ENCODE results near the gene MT1E. TPM values are rescaled to one million over a fixed set of nuclear protein-coding genes. Genes with fewer than 3 reads are reported as not detected.
"Not testable (repeated sequence)": the region's sequence is repeated elsewhere in the genome, so short reads cannot be mapped to it uniquely, and the experiment has no call there.

The MT1E gene
- polyA plus RNA-seq, 6 donors from 2014 or later: not detected

- Mint-ChIP-seq H3K4me1 (peaks cover 16 to 23% (median 22%) of the 10 kb centered on the region in 3 donors), H3K27me3 (peaks cover 45 to 89% (median 75%) of the 10 kb centered on the region in 3 donors)
Observed at GRCh38 chr16:56621665-56622445, 3.7 kb upstream of the MT1E start.

GRCh38 chr16:56623184-56623583, 2.4 kb upstream of the MT1E start:
- peaks cover 43 to 80% (median 62%) of the 10 kb centered on the region in 3 donors for H3K27me3 Mint-ChIP-seq
- H3K9me3 Mint-ChIP-seq; ATAC-seq (ENCODE audit: low read depth in 2 of 2); DNase-seq; H3K36me3 Mint-ChIP-seq: not testable (repeated sequence)
- H3K4me1 Mint-ChIP-seq: peaks cover 12 to 15% (median 13%) of the 10 kb centered on the region in 3 donors
- peak overlapping the region in 1 of 6 donors; percentile 44 for H3K27ac Mint-ChIP-seq
- peak overlapping the region in 1 of 8 donors; percentile 54 for H3K4me3 Mint-ChIP-seq

More at GRCh38 chr16:56621665-56622445, 3.7 kb upstream of the MT1E start:
- not testable (repeated sequence) for ATAC-seq (ENCODE audit: low read depth in 2 of 2); H3K36me3 Mint-ChIP-seq; H3K9me3 Mint-ChIP-seq; DNase-seq
- peak overlapping the region in 1 of 6 donors; percentile 47 for H3K27ac Mint-ChIP-seq
- peak overlapping the region in 1 of 8 donors; percentile 67 for H3K4me3 Mint-ChIP-seq

- no peaks in the 10 kb centered on the region for H3K36me3 Mint-ChIP-seq
- H3K4me1 Mint-ChIP-seq: peaks cover 13 to 15% (median 14%) of the 10 kb centered on the region in 3 donors
- H3K9me3 Mint-ChIP-seq: no peaks in the 10 kb centered on the region
- no peak for DNase-seq
- no peak overlapping the region for H3K27ac Mint-ChIP-seq
- ATAC-seq (ENCODE audit: low read depth in 2 of 2): no peak
- peaks cover 39 to 77% (median 60%) of the 10 kb centered on the region in 3 donors for H3K27me3 Mint-ChIP-seq
- H3K4me3 Mint-ChIP-seq: peak overlapping the region in 1 of 8 donors; percentile 54
Observed at GRCh38 chr16:56623637-56624036, 1.9 kb upstream of the MT1E start.

GRCh38 chr16:56625943-56626654, 518 bp downstream of the MT1E start:
- peak overlapping the region in 2 of 6 donors; percentile 53 to 54 for H3K27ac Mint-ChIP-seq
- peaks cover 23 to 32% (median 31%) of the 10 kb centered on the region in 3 donors for H3K4me1 Mint-ChIP-seq
- no peak for DNase-seq
- no peak for ATAC-seq (ENCODE audit: low read depth in 2 of 2)
- no peaks in the 10 kb centered on the region for H3K36me3 Mint-ChIP-seq
- peaks cover 39 to 64% (median 44%) of the 10 kb centered on the region in 3 donors for H3K27me3 Mint-ChIP-seq
- H3K9me3 Mint-ChIP-seq: no peaks in the 10 kb centered on the region
- peak overlapping the region; percentile 44 to 81 (median 62) for H3K4me3 Mint-ChIP-seq

GRCh38 chr16:56626685-56627084, 1.1 kb downstream of the MT1E start:
- ATAC-seq (ENCODE audit: low read depth in 2 of 2) (no peak), DNase-seq (no peak)
- H3K27ac Mint-ChIP-seq: peak overlapping the region in 1 of 6 donors; percentile 54
- peaks cover 23 to 35% (median 33%) of the 10 kb centered on the region in 3 donors for H3K4me1 Mint-ChIP-seq
- H3K4me3 Mint-ChIP-seq: no peak overlapping the region
- no peaks in the 10 kb centered on the region for H3K9me3 Mint-ChIP-seq
- H3K36me3 Mint-ChIP-seq: no peaks in the 10 kb centered on the region
- H3K27me3 Mint-ChIP-seq: peaks cover 42 to 64% (median 46%) of the 10 kb centered on the region in 3 donors

GRCh38 chr16:56628486-56629350, 3.1 kb downstream of the MT1E start:
- Mint-ChIP-seq H3K27me3 (peaks cover 40 to 68% (median 53%) of the 10 kb centered on the region in 3 donors), H3K27ac (no peak overlapping the region), H3K9me3 (no peaks in the 10 kb centered on the region), H3K4me3 (no peak overlapping the region), H3K4me1 (peaks cover 31 to 46% (median 46%) of the 10 kb centered on the region in 3 donors), H3K36me3 (no peaks in the 10 kb centered on the region)
- ATAC-seq (ENCODE audit: low read depth in 2 of 2) (no peak), DNase-seq (no peak)

- Mint-ChIP-seq H3K27me3 (peaks cover 42 to 70% (median 54%) of the 10 kb centered on the region in 3 donors), H3K4me3 (no peak overlapping the region)
- DNase-seq: no peak
Observed at GRCh38 chr16:56629531-56629930, 4.0 kb downstream of the MT1E start.

GRCh38 chr16:56630134-56630533, 4.6 kb downstream of the MT1E start:
- peak; percentile 95 for ATAC-seq (ENCODE audit: low read depth in 2 of 2)
- Mint-ChIP-seq H3K9me3 (no peaks in the 10 kb centered on the region), H3K27ac (peak overlapping the region in 1 of 6 donors; percentile 2), H3K4me3 (peak overlapping the region in 2 of 8 donors; percentile 3 to 38), H3K27me3 (peaks cover 44 to 70% (median 54%) of the 10 kb centered on the region in 3 donors), H3K36me3 (no peaks in the 10 kb centered on the region), H3K4me1 (peaks cover 32 to 47% (median 45%) of the 10 kb centered on the region in 3 donors)
- peak; percentile 42 for DNase-seq

More at GRCh38 chr16:56629531-56629930, 4.0 kb downstream of the MT1E start:
- ATAC-seq (ENCODE audit: low read depth in 2 of 2): no peak
- Mint-ChIP-seq H3K9me3 (no peaks in the 10 kb centered on the region), H3K36me3 (no peaks in the 10 kb centered on the region), H3K27ac (no peak overlapping the region), H3K4me1 (peaks cover 31 to 46% (median 44%) of the 10 kb centered on the region in 3 donors)

GRCh38 chr16:56631197-56631596, 5.6 kb downstream of the MT1E start:
- no peak for ATAC-seq (ENCODE audit: low read depth in 2 of 2)
- peaks cover 44 to 70% (median 53%) of the 10 kb centered on the region in 3 donors for H3K27me3 Mint-ChIP-seq
- H3K36me3 Mint-ChIP-seq: no peaks in the 10 kb centered on the region
- peak overlapping the region in 3 of 8 donors; percentile 69 to 80 (median 75) for H3K4me3 Mint-ChIP-seq
- H3K9me3 Mint-ChIP-seq: no peaks in the 10 kb centered on the region
- DNase-seq: no peak
- H3K27ac Mint-ChIP-seq: no peak overlapping the region
- peaks cover 25 to 45% (median 40%) of the 10 kb centered on the region in 3 donors for H3K4me1 Mint-ChIP-seq

- no peak for DNase-seq
- H3K36me3 Mint-ChIP-seq: no peaks in the 10 kb centered on the region
- ATAC-seq (ENCODE audit: low read depth in 2 of 2): no peak
- peak overlapping the region in 1 of 6 donors; percentile 2 for H3K27ac Mint-ChIP-seq
- H3K9me3 Mint-ChIP-seq: no peaks in the 10 kb centered on the region
- peaks cover 50 to 70% (median 57%) of the 10 kb centered on the region in 3 donors for H3K27me3 Mint-ChIP-seq
- H3K4me1 Mint-ChIP-seq: peaks cover 25 to 45% (median 40%) of the 10 kb centered on the region in 3 donors
- peak overlapping the region in 7 of 8 donors; percentile 37 to 87 (median 80) for H3K4me3 Mint-ChIP-seq
Observed at GRCh38 chr16:56631832-56632155, 6.2 kb downstream of the MT1E start.

GRCh38 chr16:56632156-56632847, 6.7 kb downstream of the MT1E start, which contains the start of gene MT1M:
Gene MT1M, plus strand, starts transcription at chr16:56632659. Its CDS starts 73 bp downstream, at chr16:56632732.
- H3K27ac Mint-ChIP-seq: peak within 1 kb of the TSS in 1 of 6 donors; percentile 2
- no peak for DNase-seq
- no peaks in the 10 kb centered on the region for H3K9me3 Mint-ChIP-seq
- peaks cover 25 to 48% (median 40%) of the 10 kb centered on the region in 3 donors for H3K4me1 Mint-ChIP-seq
- ATAC-seq (ENCODE audit: low read depth in 2 of 2): no peak
- peak within 1 kb of the TSS; percentile 45 to 87 (median 78) for H3K4me3 Mint-ChIP-seq
- no peaks in the 10 kb centered on the region for H3K36me3 Mint-ChIP-seq
- peaks cover 51 to 70% (median 62%) of the 10 kb centered on the region in 3 donors for H3K27me3 Mint-ChIP-seq

- peak overlapping the region; percentile 25 to 83 (median 63) for H3K4me3 Mint-ChIP-seq
- no peak for ATAC-seq (ENCODE audit: low read depth in 2 of 2)
- no peak for DNase-seq
- H3K27ac Mint-ChIP-seq: no peak overlapping the region
- no peaks in the 10 kb centered on the region for H3K36me3 Mint-ChIP-seq
- peaks cover 28 to 54% (median 44%) of the 10 kb centered on the region in 3 donors for H3K4me1 Mint-ChIP-seq
- no peaks in the 10 kb centered on the region for H3K9me3 Mint-ChIP-seq
- peaks cover 57 to 76% (median 68%) of the 10 kb centered on the region in 3 donors for H3K27me3 Mint-ChIP-seq
Observed at GRCh38 chr16:56632848-56633365, 7.3 kb downstream of the MT1E start.
